ENCODE results near the gene FIZ1.

GRCh38 chr19:55643003-55643886, 43.9 kb upstream of the FIZ1 start, which contains the start of gene ZNF581:
- TF ChIP-seq ZNF274 (IDR thresholded peaks at IDR 0.05; ENCODE audit: low read depth, low read length) (no peak), YY1 (IDR thresholded peaks at IDR 0.05; ENCODE audit: insufficient read depth, insufficient read length) (no peak), SUZ12 (IDR thresholded peaks at IDR 0.05; ENCODE audit: extremely low read depth, insufficient read depth, insufficient read length) (no peak)

All from NT2/D1 (cell line).